GM12891 (cell line): ENCODE results near the gene TSHZ2.

Experiments
- DNase-seq: peaks from one replicate; pipeline ENCODE4 v3.0.0; 2011; ENCODE audit warnings: low spot score; ENCODE audit not compliant: insufficient read length
- FAIRE-seq: peaks from 2 replicates; lab custom pipeline; 2011; peaks lifted over from hg19 to GRCh38; lab: Jason Lieb, UNC
- PAX5 ChIP-seq: IDR thresholded peaks from 2 replicates; pipeline ENCODE4 v1.6.1; 2011; ENCODE audit warnings: low read length, moderate library complexity, mild to moderate bottlenecking; ENCODE audit not compliant: insufficient read depth, severe bottlenecking
- POLR2A ChIP-seq: IDR thresholded peaks from 2 replicates; pipeline ENCODE4 v1.6.1; 2011; ENCODE audit warnings: low read depth, low read length, control low read depth
- POLR2AphosphoS5 ChIP-seq: IDR thresholded peaks from 2 replicates; pipeline ENCODE4 v1.6.1; 2011; ENCODE audit warnings: low read depth, low read length, control low read depth
- POU2F2 ChIP-seq: IDR thresholded peaks from 2 replicates; pipeline ENCODE4 v1.6.1; 2011; ENCODE audit warnings: low read depth, mild to moderate bottlenecking, control low read depth, low read length, moderate library complexity
- SPI1 ChIP-seq: IDR thresholded peaks from 2 replicates; pipeline ENCODE4 v1.6.1; 2011; ENCODE audit warnings: low read depth, low read length, control low read depth
- TAF1 ChIP-seq: IDR thresholded peaks from 2 replicates; pipeline ENCODE4 v1.6.1; 2011; ENCODE audit warnings: low read depth, low read length, control low read depth

The TSHZ2 gene

GRCh38 chr20:53274807-53275206 is 302.6 kb downstream of the TSHZ2 start:
- DNase-seq (no peak), FAIRE-seq (no peak)

GRCh38 chr20:53276143-53276542 is 304.0 kb downstream of the TSHZ2 start:
- no peak for TF ChIP-seq SPI1
- no peak for TF ChIP-seq POLR2AphosphoS5
- no peak for TF ChIP-seq POU2F2
- TF ChIP-seq TAF1 = no peak
- no peak for TF ChIP-seq POLR2A
- no peak for TF ChIP-seq PAX5
- FAIRE-seq (no peak), DNase-seq (no peak)

More at GRCh38 chr20:53274807-53275206, 302.6 kb downstream of the TSHZ2 start:
- no peak for TF ChIP-seq POLR2A
- no peak for TF ChIP-seq TAF1
- no peak for TF ChIP-seq PAX5
- no peak for TF ChIP-seq POLR2AphosphoS5
- no peak for TF ChIP-seq SPI1
- no peak for TF ChIP-seq POU2F2

GRCh38 chr20:53278555-53278954 is 306.4 kb downstream of the TSHZ2 start:
- FAIRE-seq = no peak
- no peak for TF ChIP-seq TAF1

GRCh38 chr20:53279735-53280134 is 307.6 kb downstream of the TSHZ2 start:
- DNase-seq (no peak), FAIRE-seq (no peak)
- no peak for TF ChIP-seq PAX5
- no peak for TF ChIP-seq POU2F2
- no peak for TF ChIP-seq POLR2AphosphoS5
- TF ChIP-seq POLR2A = no peak
- no peak for TF ChIP-seq TAF1
- no peak for TF ChIP-seq SPI1

More at GRCh38 chr20:53278555-53278954, 306.4 kb downstream of the TSHZ2 start:
- DNase-seq = no peak

- TF ChIP-seq POLR2A = no peak
- no peak for TF ChIP-seq POLR2AphosphoS5
- no peak for TF ChIP-seq PAX5
- TF ChIP-seq POU2F2 = no peak
- no peak for TF ChIP-seq TAF1
- TF ChIP-seq SPI1 = no peak
- DNase-seq (no peak), FAIRE-seq (no peak)
Observed at GRCh38 chr20:53281557-53282117, 309.5 kb downstream of the TSHZ2 start.

- DNase-seq = no peak
- no peak for TF ChIP-seq SPI1
- TF ChIP-seq PAX5 = no peak
- no peak for TF ChIP-seq TAF1
- no peak for TF ChIP-seq POLR2A
- TF ChIP-seq POU2F2 = no peak
- FAIRE-seq = no peak
Observed at GRCh38 chr20:53282217-53282955, 310.2 kb downstream of the TSHZ2 start.

- FAIRE-seq (no peak), DNase-seq (no peak)
- TF ChIP-seq POLR2A = no peak
- no peak for TF ChIP-seq SPI1
- no peak for TF ChIP-seq TAF1
Observed at GRCh38 chr20:53283011-53283410, 310.9 kb downstream of the TSHZ2 start.

- FAIRE-seq = no peak
- no peak for DNase-seq
- TF ChIP-seq SPI1 (no peak), TAF1 (no peak), POLR2AphosphoS5 (no peak), PAX5 (no peak), POU2F2 (no peak), POLR2A (no peak)
Observed at GRCh38 chr20:53283597-53283996, 311.4 kb downstream of the TSHZ2 start.

GRCh38 chr20:53284256-53284655 is 312.1 kb downstream of the TSHZ2 start:
- TF ChIP-seq POLR2A = no peak
- no peak for TF ChIP-seq POLR2AphosphoS5
- TF ChIP-seq SPI1 = no peak
- no peak for TF ChIP-seq TAF1
- no peak for TF ChIP-seq PAX5
- no peak for TF ChIP-seq POU2F2
- FAIRE-seq (no peak), DNase-seq (no peak)

GRCh38 chr20:53284696-53285095 is 312.5 kb downstream of the TSHZ2 start:
- no peak for FAIRE-seq
- no peak for DNase-seq
- TF ChIP-seq TAF1 (no peak), POLR2A (no peak), SPI1 (no peak), POU2F2 (no peak), POLR2AphosphoS5 (no peak), PAX5 (no peak)

GRCh38 chr20:53287357-53288042 is 315.3 kb downstream of the TSHZ2 start:
- DNase-seq (no peak), FAIRE-seq (no peak)
- TF ChIP-seq POLR2AphosphoS5 = no peak
- no peak for TF ChIP-seq PAX5
- no peak for TF ChIP-seq SPI1
- TF ChIP-seq POLR2A = no peak
- TF ChIP-seq POU2F2 = no peak
- TF ChIP-seq TAF1 = no peak
